HG03520 (cell line): ENCODE measurements around the gene KIF16B.

Experiments
- ATAC-seq: cut with Tn5 transposase; IDR thresholded peaks from one replicate; pipeline ENCODE4 v1.9.1; 2021; ENCODE audit warnings: mild to moderate bottlenecking, moderate library complexity; ENCODE audit not compliant: unreplicated experiment

Gene KIF16B

DNA sequence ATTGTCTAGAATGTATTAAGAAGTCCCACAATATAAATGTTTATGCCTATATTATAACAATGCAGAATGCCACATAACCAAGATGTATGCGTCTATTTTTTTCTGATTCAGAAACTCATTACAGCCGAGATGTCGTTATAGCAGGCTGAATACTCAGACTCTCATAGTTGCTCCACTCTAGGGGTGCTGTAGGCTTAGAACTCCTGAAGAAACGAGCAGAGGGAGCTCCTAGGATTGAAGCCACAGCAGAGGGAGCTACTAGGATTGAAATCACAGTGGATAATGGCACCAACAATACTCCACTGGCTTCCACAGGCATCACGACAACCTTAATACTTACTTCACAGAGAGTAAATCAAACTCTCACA is 208.9 kb downstream of the KIF16B start:
- ATAC-seq: no peak

DNA sequence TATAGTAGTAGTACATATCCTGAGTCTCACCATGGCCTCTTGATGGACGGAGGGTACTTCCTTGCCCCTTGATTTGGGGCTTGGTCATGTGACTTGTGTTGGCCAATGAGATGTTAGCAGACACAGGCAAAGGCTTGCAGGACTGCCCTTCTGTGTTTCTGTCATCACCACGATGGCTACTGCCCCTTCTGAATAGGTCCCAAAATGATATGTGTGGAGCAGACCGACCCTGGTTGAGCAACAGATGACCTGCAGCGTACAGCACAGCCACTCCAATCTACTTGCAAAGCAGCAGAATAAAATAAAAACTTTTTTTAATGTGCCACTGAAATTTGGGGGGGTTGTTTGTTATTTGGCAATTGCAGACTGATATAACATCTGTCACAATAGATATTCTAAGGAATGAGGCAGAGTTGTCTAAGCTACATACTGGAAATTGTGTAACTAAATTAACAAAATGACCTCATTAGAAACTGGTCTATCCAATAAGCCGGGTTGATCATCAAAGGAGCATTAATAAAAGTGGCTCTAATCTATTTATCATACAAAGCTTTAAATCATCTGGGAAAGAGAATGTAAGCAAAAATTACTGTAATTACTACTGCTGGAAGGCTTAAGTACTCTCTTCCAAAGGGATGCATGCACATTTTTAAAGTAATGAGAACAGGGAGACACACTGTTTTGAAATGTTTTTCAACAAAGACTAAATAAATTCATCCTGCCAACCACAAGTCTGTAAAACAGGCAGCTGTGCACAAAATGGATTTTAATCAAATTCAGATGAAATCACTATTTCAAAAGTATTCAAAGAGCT is 209.5 kb downstream of the KIF16B start:
- ATAC-seq: no peak

DNA sequence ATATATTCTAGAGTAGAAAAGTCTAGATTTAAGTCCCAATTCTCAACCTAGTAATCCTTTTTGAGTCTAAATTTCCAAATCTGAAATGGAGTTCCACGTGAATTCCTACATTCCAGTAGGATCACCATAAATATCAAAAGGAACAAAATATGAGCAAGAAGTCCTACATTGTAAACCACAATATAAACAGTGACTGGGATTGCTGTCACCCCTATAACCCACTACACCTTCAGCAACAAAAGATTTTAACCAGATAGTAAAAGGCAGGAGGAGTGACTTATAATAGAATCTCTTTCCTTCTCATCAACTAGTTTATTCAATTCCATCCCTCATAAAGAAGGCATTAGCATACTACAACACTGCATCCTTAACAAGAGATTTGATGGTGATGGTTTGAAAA is 210.6 kb downstream of the KIF16B start:
- ATAC-seq: no peak

DNA sequence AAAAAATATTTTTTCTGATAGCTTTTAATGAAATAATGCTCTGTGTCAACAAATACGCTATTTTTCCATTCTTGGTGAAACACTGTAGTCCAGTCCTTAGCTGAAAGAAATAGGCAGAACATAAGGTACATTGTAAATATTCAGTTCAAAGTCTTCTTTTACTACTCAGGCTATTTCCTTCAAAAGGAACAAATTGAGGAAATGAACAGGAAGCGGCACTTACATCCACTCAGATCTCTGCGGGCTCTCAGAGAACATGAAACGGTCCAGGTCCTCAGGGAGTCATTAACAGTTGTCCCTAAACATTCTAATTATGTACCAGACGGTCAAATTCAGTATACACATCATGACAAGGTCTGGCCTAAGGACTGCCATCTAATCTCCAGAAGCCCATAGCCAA is 212.6 kb downstream of the KIF16B start:
- ATAC-seq: no peak

DNA sequence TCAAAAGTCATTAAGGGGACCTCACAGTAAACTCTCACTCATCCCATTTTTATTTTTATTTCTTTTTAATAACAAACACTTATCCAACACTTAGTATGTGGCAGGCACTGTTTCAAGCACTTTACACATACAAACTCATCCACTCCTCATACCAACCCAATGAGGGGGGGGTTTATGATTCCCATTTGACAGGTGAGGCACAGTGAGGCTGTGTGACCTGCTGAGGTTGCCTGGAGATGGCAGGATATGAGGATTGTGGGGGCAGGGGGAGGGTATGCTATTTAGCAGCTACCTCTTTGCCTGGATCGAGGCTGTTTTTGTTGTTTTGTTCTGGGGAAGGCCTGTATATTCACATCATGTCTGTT is 219.8 kb downstream of the KIF16B start:
- no peak for ATAC-seq

DNA sequence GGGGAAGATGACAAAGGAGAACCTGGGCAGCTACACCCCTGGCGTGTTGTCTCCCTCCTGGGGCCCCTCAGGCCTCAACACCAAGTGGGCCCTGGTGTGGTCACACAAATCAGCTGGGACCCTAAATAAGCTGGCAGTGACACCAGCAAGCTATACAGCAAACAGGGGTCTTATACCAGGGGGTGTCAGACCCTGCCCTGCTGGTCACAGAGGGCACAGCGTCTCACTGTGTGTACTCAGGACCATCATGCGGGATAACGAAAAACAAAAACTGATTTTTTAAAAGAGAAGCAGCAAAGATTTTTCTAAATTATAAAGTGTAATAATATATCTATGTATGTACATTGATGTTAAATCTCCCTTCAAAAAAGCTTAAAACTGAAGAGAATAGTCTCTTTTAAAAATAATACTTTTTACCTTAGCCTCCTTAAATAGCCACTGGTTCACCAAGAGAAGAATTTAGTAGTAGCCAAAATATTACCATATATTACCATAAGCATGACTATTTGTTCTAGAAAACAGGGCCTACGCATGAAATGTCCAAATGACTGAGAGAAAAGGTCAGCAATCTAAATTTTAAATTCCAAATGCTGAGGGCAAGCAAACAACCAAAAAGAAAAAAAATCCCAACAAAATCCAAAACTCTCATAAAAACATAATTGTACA is 220.4 kb downstream of the KIF16B start:
- no peak for ATAC-seq

DNA sequence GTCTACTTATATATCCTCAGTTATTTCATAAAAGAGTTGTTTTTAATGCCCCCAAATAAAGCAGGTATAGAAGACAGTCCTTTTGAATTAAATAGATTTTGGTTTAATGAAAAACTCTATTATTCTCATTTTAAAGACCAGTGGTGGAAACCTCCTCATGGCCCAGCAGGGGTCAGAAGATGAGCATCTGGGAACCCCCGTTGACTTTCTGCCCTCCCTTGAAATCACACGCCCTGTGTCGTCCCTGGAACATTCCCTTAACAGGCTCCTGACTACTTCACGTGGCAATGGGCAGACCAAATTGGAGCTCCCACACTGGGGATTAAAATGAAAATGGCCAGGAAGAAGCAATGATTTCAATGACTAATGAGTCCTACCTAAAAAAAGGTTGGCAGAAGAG is 220.9 kb downstream of the KIF16B start:
- no peak for ATAC-seq

DNA sequence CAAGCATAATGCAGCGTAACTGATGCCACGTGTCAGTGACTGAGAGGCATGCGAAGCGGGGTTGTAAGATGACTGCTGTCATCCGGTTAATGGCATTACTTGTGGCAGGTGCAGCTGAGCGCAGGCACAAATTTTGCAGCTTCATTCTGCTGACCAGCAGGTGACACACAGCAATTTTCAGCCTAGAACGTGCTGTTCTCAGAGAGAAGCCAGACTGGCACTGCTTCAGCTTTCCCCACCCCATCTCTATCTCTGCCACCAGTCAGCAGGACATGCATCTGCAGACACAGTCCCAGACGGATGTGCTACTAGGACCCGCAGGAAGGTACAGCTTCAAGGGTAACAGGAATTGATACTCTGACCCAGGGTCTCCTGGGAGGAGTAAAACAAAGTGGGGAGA is 221.8 kb downstream of the KIF16B start:
- no peak for ATAC-seq

DNA sequence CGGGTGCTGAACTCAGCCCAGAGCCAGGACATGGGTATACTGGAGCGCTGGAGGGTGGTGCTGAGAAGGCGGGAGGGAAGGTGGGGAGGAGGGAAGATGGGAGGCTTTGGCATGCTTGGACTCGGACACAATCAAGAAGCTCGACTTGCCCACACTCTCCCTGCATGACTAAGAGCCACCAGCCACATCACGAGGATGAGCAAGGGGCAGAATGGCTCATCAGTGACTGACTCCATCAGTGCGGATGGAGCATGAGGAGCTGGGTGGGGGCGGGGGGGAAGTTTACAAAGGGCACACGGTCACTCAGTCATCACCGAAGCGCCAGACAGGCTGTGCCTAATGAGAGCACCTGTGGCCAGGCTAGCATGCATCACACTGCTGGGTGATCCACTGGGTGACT is 222.8 kb downstream of the KIF16B start:
- no peak for ATAC-seq

DNA sequence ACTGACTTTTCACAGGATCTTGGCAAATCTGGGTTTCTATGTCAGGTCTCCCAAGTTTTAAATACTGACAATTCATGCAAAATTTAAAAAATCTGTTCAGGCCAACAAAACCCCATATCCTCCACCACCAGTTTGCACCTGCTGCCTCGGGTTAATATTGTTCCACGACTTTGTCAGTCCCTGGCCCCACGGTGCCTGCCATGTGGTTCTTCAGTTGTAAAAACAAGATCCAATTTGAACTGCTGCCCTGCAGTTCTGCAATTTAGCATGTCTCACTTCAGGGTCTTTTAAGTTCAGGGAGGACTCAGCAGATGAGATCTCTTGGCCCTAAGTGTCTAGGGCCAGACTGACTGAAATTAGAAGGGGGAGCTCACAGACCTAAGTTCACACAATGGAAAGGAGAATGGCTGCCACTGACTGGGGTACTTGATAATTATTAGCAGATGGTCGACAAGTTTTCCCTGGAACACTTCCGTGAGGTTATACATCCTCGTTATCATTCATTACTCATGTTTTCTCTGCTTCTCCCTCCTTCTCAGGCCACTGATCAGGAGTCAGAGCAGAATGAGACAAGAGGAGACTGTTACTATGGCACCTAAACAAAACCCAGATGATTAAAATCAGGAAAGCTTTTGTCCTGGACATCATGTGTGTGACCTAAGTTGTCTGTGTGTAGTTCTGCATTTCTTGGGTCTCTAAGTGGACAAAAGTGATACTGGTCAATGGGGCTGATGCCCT is 223.6 kb downstream of the KIF16B start:
- no peak for ATAC-seq

DNA sequence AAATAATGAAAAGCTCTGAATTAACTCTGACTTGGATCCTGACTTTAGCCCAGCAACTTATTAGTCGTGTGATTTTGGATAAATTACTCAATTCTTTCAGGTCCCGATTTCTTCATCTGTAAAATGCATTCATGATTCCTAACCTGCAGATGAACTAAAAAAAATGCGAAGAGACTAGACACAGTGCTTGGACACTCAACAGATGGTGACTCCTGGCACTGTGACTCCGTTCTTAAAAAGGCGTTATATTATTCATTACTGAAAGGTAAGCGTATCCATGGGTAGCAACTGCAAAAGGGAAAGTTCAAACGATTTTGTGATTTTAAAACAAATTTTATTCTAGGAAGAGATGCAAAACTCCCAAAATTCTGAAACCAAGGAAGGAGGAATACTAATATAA is 226.3 kb downstream of the KIF16B start:
- ATAC-seq: no peak

DNA sequence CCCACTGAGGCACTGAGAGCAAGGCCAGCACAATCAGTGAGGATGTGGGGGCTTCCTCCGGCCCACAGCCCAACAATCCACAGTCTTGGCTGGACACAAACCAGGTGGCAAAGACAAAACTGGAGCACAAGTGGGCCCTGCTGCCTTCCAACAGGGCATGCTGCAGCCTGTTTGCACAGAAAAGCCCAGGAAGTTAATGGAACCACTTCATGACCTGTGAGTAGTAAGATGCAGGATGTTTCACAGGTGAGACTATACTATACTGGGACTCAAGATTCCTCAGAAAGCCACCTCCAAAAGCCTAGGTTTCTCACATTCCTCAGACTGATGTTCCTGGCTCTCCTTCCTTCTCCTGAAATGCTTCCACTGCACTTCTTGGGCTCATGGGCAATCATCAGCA is 235.5 kb downstream of the KIF16B start:
- no peak for ATAC-seq

DNA sequence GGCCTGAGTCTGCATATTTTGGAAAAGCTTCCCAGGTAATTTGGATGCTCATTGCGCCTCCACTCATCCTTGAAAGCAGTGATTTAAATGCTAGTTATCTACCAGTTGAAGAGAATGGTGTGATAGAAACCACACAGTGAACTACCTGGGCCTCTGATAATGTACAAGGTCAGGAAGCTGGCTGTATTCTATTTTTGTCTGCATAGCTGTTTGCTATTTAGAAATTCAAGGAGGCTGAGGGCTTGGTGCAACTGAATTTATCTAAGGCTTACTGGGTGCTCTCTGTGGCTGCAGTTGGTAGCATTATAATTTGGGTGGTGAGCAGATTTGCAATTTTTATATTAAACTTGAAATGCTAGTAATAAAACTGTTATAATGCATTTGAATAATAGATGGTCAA is 245.6 kb downstream of the KIF16B start:
- no peak for ATAC-seq

DNA sequence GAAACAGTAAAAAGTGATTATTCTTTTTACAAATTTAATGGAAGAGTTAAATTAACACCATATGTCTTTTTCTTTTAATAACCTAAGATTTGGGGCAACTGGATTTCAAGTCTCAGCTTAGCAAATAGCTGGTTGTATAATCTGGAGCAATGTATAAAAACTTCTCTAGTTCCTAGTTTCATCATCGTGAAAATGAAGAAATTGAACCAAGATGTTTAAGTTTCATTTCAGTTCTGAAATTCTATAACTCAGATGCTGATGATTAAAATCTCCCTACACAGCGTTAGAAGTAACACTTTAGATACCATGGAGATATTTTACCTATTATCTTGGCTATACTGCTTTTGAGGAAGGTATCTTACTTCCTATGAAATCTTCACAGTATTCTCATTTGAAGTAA is 252.0 kb downstream of the KIF16B start:
- ATAC-seq: no peak

DNA sequence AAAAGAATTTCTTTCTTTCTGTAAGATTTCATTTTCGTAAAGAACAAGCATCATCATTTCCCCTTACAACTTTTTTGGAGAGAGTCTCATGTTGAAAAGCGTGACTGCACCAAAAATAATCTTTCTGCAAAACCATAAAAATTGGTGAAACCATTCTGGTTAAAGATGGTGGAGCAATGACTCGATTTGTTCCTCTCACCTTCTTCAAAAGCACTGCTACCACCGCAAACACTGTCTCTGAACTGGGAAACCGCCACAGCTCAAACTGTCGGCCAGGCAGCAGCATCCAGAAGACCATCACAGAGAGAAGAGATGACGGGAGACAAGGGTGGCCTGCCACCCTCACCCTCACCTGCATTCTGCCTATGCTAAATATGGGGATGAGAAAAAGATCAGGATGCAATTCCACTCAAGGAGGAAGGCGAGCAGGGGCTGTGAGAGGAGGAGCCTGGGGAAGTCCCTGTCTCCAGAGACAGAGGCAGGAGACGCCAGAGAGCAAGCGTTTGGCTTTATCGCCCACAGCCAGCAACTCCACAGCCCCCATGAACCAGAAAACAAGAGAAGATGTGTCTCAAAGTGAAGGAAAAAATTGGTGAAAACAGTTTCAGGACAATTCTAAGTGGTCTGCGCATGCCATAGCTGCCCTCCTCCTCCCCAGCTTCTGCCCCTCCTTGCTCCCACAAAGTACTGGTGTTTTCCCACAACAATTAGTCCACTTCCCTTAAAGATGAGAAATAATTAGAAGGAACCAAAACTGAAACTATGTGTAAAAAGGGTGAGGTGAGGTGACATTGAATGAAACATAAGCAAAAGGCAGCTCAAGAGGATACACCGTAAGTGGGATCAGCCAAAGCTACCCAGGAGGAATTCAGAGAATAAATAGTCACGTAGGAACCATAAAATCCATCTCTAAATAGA is 255.5 kb downstream of the KIF16B start:
- ATAC-seq: no peak

DNA sequence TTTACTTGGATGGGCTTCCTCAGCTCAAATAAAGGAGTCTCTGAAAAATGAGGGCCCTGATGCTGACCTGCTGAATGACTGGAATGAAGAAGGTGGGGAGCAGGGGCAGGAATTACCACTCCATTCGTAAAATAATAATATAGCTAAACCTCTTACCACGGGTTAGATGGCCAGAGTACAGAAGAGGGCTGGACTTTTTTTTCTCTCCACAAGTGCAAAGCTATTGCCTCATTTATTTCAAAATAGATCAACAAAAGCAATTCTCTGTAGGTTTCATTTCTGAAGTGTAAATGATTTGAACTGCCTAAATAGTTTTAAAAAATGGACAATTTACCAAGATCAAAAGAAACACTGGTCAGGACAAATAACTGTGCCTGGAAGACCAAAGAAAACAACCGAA is 256.7 kb downstream of the KIF16B start:
- no peak for ATAC-seq

DNA sequence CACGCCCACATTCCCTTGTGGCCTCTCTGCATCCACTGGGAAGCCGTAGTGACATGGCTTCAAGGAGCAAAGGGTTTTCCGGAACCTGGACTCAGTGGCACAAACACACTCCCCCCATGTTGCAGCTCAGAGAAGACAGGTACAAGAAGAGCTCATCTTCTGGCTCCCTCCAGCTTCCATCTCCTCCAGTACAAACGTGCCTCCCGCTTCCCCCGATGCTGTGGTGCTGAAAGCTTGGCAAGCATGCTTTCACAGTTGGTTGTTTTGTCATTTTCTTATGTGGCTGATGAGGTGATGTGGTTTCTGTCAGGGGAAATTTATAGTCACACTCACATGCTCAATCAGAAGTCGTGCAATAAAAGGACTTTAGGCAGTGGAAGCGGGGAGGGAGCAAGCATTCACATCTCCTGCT is 258.5 kb downstream of the KIF16B start:
- ATAC-seq: no peak

DNA sequence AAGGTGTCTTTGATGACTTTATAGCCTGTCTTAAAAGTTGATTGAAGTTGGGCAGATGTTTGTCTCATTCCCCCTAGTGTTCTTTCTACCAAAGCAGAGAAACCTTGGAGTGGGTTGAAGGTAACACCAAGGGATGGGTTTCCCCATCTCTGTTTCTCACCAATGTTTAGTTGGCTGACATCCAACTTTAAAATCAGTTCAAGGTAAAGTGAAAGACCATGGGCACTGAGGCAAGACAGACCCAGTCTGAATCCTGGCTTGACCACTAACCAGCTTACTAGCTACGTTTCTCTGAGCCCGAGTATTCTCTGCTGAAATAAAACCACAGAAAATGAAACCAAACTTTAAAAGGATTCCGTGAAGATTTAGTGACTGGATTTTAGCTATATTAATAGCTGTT is 258.9 kb downstream of the KIF16B start:
- ATAC-seq: no peak

DNA sequence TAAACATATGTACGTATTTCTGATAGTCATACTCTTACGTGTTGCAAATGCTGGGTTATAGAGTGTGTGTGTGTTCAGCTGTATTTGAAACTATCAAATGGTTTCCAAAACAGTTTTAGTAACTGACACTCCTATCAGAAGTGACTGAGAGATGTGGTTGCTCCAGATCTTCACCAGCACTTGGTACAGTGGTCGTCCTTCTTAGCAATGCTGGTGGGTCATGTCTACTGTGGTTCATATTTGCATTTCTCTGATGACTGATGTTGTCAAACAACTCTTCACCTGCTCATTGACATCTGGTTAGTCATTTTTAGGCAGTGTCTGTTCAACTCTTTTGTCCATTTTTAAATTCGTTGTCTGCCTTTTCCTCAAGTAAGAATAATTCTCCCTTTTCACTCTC is 259.3 kb downstream of the KIF16B start:
- no peak for ATAC-seq

DNA sequence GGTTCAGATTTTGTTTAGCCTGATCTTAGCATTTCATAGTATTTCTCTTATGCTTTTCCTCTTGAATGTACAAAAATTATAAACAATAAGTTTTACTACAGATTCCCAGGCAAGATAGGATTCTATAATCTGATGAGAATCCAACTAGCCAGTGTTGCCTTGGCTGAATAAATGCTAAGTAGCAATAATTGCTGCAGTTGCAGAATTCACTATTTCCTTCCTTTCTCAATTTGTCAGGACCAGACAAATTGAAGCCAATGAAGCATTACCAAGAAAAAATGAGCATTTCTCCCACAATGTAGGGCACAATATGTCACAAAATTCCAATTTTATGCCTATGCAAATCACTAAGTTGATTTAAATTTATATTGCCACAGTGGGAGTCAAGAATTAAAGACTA is 260.2 kb downstream of the KIF16B start:
- no peak for ATAC-seq

DNA sequence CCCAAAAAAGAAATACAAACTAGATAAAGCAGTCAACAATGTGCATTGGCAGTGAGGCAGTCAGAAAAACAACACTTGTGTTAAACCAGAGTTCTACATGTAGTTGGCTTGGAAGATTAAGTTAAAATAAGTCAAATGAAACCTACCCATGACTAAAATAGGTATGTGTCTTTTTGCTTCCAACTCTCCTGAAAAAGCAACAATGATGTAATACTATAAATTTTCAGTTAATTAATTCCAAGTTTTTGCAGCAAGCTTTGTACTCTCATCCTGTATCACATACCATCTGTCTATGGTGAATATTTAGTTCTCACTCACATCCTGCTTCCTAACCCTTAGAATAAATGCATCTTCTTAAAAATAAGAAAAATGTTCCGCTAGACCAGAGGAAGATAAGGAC is 261.5 kb downstream of the KIF16B start:
- ATAC-seq: no peak
